GM19328 (cell line): ENCODE measurements around the gene SUSD6.
"Not testable (repeated sequence)": the region's sequence is repeated elsewhere in the genome, so short reads cannot be mapped to it uniquely, and the experiment has no call there.

Source experiments
- ATAC-seq: cut with Tn5 transposase; IDR thresholded peaks from one replicate; pipeline ENCODE4 v1.9.1; 2021; ENCODE audit warnings: mild to moderate bottlenecking, moderate library complexity; ENCODE audit not compliant: unreplicated experiment

SUSD6 gene

DNA sequence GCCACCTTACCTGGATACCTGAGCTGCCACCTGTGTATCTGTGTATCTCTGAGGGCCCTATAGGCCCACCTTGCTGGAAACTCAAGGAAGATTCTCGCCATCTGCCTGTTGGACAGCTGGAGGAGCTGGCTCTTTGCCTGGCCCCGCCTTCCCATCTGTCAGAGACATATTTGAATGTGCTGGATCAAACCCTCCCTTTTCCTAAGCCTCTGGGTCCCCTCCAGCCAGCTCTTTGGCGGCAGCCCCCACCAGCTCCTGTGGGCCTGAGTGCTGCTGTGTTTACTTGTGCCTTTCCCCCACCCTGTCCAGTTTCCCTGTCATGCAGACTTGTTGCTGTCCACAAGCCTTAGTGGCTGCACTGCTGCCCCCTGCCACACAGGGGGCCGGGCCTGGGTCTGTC, 99.7 kb downstream of the SUSD6 start:
- no peak for ATAC-seq

DNA sequence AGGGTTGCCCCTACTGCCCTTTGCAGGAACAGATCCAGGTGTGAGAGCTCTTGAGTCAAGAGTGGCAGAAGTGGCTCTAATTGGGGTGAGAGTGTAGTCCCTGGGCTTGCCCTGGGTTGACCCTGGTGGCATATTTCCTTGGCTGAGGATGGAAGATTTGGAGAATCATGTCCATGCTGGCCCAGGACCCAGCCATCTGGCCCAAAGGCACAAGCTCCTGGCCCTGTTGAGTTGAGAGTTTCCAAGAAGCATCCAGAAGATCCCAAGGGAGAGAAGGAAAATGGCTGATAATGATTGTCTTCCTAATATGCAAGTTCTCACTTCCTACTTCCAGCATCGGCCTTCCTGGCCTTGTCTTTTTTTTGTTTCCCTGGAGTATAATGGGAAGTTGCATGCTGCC, 100.1 kb downstream of the SUSD6 start:
- ATAC-seq = no peak

DNA sequence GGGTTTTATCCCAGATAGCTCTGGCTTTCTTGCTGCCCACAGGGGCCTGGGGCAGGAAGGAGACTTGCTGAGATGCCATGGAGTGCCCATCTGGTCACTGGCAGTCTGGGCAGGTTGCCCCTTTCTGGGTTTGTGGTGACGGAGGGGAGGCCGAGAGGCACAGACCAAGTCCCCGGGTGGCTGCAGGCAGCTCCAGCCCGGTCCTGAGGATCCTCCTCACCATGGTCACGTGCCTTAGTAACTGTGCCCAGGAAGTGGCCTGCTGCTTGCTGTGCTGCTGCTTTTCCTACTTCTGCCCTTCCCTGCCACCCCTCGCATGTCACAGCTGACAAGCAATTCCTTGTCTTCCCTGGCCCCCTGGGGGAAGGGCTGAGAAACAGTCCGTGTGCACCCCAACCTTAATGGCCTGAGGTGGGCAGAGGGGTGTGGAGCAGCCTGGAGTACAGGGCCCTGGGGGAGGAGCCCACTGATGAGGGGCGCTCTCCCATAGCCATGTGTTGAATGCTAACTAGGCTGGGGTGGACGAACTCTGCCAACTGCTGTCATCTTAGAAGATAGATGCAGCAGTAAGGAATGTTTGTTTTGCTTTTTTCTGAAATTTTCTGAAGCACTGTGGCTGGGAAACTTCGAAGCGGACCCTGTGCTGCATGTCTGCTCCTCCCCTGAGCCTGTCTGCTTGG, 100.6 kb downstream of the SUSD6 start:
- ATAC-seq = no peak

DNA sequence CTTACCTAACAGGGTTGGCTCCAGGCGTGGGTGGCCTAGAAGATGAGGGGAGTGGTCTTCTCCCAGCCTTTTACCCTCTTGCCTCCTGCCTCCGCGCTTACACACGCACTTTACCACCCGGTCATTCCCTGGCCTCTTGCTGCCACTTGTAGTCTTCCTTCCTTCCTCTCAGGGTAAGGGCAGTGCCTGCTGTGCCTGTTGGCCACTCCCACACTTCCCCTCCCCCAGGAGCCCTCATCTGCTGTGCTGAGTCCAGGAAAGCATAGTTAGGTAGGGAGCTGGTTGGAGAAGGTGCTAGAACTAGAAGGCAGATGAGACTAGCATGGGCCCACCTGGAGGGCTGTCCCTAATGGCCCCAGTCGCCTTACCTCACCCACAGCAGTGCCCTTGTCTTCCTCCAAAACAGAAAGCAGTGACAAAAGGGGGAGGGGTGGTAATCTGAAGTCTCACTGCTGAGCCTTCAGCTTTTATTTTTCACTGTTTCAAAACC, 101.2 kb downstream of the SUSD6 start:
- ATAC-seq = no peak

DNA sequence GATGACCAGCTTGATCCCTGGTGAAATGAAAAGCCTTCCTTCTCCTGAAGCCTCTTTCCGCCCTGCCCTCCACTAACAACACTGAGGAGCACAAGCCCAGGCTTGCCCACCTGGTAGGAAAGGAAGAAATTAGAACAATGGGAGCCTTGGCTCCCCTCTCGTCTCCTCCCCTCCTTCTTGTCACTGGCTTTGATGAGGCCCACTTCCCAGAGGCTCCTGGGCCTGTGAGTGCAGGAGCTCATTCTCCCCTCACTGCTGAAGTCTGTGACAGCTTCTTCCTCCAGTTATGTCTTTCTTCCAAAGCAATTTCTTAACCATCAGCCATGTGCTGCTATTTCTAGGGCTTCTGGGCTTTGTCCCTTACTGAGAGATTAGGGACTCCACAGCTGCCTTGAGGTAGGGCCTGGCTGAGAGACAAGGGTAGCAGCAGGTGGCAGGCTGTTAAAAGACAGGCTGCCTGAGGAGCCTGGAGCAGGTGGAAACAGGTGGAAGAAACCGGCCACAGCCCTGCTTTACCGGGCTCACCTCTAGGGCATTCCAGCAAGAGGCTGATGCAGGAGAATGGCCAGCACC, 101.9 kb downstream of the SUSD6 start:
- ATAC-seq = no peak

DNA sequence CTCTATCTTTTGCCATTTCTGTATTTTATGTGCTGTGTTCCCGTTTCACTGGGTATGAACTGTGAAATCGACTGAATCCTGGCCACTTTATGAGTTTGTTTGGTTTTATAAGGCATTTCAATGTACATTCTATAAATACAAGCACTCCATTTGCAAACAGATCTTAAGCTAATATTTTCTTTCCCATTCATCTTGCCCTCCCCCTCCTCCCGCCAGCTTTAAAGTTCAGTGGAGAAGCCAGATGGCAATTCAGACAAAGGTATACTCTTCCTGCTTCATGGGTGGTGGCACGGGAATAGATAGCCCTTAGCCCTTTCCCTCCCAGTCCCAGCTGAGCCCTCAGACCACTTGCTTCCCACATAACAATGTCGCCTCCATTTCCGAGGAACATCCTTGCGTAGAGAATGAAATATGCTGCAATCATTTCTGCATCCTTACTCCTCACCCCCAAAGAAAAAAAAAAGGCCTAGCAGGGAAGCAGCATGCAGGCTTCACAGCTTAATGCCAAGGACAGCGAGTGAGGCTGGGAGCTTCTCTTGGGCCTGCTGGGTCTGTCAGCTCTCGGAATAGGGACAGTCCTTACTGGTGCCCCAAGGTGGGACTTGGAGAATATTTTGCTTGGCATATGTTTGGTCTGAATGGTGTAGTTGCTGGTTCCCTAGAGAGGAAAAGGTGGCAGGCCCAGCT, 102.7 kb downstream of the SUSD6 start:
- ATAC-seq = no peak

DNA sequence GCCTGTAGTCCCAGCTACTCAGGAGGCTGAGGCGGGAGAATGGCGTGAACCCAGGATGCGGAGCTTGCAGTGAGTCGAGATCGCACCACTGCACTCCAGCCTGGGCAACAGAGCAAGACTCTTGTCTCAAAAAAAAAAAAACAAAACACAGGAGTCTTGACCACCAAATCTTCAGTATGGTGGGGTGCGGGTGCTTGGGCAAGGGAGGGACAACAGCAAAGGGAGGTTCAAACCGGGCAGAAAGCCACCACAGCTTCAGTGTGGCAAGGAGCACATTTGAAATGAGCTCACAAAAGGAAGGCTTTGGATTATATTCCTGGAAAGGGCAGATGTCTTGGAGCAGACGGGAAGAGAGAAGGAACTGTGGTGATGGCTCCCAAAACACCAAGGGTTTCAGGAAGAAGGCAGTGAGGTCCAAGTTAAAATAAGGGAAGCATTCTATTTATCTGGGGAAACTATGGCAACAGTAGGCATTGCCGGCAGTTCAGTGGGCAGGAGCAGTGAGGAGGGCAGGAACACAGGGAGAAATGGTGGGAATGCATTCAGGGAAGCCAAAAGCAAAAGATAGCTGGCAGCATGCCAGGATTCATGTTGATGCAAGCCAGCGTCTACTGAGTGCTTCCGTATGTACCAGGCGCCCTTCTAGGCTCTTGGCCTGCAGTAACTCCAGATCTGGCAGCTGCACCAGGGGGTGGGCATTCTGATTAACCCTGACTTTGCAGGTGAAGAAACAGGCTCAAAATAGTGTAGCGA, 104.5 kb downstream of the SUSD6 start:
- no peak for ATAC-seq

DNA sequence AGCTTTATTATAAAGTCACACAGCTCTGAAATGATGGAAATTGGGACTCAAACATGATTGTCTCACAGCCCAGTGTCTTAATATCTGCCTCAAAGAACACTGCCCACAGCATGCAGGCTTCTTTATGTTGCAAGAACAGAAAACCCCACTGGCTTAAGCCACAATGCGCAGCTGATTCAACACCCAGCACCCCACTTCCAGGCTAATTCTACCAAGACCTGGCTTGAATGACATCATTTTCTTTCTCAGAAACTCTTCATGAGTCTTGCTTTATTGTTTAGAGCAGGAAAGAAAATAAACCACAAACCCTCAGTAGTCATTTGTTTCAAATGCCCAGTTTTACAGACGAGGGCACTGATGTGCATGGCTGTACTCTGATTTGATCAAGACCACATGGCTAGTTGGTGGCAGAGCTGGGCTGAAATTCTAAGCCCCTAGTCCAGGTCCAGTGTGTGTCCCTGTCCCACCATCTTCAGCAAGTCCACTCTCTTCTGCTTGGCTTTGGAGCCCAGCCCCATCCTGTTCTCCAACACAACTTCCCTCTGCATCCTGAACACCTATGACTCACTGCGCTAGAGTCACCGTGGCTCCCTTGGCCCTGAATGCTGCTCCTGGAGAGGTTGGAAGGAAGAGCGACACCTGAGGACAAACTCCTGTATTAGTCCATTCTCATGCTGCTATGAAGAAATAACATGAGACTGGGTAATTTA, 105.2 kb downstream of the SUSD6 start:
- ATAC-seq = no peak

DNA sequence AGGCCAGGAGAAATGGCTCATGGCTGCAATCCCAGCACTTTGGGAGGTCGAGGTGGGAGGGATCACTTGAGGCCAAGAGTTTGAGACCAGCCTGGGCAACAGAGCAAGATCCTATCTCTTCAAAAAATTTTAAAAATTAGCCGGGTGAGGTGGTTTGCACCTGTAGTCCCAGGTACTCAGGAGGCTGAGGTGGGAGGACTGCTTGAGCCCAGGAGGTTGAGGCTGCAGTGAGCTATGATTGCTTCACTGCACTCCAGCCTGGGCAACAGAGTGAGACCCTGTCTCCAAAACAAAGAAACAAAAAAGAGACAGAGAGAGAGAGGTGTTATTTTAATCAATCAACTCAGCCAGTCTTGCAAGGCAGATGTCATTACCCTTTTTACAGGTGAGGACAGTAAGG, 107.2 kb downstream of the SUSD6 start:
- ATAC-seq = not testable (repeated sequence)

DNA sequence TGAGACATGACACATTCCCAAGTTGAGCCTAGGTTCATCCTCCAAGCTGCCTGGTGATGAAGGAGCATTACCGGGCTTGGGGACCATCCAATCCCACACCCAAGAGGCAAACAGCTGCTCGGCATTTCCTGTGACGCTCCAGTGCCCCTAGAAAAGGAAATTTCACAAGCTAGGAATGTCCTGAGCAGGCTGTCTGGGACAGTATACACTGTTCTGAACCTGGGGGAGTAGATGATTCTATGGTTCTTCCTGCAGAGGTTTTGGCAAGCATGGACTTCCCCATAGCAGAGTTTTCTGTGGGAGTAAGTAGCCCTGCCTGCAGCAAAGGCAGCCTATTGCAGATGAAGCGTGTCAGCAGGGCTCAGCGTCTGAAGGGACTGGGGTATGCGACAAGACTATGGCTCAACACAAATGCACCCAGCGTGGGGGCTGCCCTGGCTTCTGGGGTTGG, 108.1 kb downstream of the SUSD6 start:
- no peak for ATAC-seq

DNA sequence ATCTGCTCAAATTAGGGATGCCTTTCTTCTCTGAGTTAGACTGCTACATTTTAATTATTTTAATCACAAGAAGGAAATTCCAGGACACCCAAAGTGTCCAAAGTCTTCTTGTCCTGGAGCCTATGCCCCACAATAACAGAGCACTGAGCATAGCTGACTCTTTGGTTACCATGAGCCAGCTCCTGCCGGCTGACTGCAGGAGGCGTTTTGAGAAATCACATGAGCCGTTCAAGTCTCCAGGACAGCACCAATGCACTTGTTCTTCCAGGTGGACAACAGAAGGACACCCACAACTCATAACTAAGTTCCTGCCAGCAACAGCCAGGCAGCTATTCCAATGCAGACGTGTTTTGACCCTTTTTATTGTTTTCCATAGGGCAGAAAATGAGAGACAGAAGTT, 109.5 kb downstream of the SUSD6 start:
- no peak for ATAC-seq

DNA sequence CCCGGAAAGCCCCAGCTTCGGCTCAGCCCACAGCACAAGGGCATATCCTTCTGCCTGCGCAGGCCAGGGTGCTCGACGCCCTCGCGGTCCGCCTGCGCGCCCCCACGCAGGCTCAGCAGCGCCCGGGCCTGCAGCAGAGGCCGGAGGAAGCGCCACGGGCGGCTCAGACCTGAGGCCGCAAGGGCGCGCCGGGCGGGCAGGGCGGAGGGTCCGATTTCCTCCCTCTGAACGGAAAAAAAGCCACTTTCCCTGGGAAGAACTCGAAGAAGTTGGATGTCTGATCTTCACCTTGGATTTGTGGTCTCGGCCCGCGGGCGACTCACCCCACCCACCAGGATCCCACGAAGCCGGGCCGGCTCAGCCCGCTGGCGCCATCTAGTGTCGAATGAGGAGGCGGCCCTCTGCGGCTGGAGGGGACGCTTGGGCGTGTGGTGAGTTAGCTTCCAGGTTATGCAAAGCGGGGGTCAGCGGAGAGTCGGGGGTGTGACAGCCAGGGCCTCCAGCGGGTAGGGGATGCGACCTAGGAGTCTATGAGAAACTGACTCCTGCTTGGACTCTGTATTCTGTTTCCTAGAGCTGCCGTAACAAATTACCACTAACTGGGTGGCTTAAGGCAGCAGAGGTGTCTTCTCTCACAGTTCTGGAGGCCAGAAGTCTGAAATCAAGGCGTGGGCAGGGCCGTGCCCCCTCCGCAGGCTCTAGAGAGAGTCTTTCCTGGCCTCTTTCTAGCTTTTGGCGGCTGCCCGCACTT, 115.5 kb downstream of the SUSD6 start:
- peak; percentile 79 for ATAC-seq

DNA sequence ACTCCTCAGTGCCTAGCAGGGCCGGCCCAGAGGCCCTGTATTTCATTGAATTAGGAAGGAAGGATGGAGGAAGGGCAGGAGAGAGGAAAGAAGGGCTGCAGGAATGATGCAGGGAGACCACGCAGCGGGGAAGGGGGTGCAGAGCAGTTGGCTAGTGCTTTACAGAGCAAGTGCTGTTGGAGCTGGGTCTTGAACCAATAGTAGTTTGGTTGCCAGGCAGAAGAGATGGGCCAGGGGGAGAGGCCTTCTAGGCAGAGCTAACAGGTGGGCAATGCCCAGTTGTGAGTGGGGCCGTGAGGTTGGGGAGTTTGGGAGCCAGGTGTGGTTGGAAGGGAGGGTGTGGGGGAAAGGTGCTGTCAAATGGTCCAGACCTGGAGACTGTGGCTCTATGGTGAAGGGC, 116.5 kb downstream of the SUSD6 start:
- ATAC-seq = no peak

DNA sequence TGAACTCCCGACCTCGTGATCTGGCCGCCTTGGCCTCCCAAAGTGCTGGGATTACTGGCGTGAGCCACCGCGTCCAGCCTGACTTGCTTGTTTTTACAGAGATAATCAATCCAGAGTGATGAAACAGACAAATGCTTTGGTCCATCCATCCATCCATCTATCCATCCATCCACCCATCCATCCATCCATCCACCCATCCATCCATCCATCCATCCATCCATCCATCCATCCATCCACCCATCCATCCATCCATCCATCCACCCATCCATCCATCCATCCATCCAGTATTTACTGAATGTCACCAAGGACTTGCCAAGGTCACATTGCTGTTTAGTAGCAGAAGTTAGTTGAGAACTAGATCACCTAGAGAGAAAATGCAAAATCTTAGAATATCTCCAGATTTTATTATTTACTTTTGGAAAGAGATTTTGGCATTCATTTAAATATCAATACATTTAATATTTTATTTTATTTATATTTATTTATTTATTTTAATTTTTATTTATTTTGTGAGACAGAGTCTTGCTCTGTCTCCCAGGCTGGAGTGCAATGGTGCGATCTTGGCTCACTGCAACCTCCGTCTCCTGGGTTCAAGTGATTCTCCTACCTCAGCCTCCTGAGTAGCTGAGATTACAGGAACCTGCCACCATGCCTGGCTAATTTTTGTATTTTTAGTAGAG, 120.7 kb downstream of the SUSD6 start:
- ATAC-seq = not testable (repeated sequence)

DNA sequence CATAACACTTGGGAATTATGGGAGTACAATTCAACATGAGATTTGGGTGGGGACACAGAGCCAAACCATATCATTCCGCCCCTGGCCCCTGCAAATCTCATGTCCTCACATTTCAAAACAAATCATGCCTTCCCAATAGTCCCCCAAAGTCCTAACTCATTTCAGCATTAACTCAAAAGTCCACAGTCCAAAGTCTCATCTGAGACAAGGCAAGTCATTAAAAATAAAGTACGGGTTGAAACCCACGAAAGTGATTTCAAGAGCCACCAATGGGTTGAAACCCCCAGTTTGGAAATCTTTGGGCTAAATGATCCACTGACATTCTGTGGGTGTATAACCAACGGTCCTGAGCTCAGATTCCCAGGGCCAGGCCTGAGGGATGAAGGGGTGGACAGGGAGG, 125.0 kb downstream of the SUSD6 start:
- not testable (repeated sequence) for ATAC-seq

DNA sequence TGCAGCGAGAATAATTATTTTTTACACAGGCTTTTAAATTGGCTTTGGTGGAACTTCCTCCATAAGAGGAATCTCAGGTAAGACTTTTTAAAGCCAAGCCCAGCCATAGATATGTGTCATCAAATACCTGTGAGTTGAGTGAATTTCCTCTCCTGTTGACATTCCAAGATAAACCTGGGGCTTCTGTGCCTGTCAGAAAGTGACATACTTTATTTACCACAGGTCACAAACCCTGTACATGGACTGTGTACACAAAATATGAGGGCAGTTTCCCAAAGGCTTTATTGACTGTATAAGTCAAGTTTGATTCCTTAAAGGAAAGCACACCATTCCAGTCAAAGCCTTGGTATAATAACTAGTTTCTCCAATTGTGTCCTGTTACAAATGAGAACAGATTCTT, 129.7 kb downstream of the SUSD6 start:
- ATAC-seq = no peak

DNA sequence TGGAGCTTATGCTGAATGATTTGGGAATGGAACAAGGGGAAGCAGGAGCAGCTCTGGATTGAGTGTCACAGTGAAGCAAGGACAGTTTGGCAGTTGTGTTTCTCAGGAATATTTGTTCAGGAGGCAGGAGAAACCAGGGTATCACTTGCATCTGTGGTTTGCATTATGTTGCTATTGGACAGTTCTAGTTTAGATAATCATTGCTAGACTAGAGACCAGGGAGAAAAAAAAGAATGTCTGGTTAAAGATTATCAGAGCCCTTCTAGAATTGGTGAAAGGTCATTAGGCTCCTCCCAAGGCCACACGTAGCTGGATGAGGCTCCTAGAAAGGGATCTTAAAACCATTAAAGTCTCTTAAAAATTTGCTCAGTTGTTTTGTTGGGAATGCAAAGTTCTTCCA, 138.6 kb downstream of the SUSD6 start:
- ATAC-seq = no peak

DNA sequence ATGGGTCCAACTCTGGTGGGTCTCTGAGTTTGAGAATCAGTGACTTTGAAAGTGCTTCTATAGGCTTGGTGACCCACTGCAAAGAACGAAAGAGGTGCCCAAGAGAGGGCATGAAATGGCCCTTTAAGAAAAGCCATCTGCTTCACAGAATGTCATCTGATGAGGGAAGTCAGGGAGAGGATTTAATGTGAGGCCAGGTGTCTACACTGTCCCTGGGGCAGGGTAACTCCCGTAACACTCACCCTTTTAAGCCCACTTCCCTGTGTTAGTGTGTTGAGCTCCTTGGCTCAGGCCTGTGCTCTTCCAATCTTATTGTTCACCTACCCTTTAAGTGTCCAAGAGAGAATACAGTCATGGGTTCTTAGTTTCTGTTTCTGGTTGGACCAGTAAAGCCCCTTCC, 139.1 kb downstream of the SUSD6 start:
- no peak for ATAC-seq

DNA sequence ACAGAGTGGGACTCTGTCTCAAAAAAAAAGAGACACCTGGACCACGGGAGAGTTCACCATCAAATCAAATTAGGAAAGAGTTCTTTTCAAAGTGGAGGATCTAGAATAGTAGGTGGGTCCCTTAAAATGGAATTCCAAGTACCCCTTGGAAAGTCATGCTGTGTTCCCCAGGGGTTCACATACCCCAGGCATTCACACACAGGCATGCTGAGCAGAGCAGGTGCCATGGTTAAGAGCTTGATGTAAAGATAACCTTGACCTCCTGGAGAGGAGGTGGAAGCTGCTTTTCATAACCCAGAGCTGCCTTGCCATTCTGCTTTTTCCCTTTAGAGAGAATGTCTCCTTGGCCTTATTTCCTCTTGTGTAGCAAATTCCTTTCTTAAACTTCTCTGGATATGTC, 141.4 kb downstream of the SUSD6 start:
- no peak for ATAC-seq

DNA sequence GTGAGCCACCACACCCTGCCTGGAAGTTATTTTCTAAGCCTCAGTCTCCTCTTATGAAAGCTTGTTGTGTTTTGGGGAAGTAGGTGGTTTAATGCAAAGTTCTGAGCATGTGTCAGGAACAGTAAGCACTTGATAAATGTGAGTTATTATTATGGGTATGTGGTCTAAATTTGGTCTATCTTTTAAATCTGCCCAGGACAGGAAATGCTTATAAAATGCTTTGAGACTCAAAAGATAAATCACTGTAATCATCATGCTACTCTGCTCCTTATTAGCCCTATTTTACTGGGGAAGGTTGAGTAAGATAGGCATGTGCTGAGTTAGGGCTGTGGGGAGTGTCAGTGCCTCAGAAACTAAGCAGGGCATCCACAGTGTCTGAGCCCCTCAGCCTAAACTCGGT, 142.5 kb downstream of the SUSD6 start:
- no peak for ATAC-seq
